GM19463 (cell line): ENCODE data around the gene RIN3.
A peak's percentile ranks its signal among the peaks of the same experiment; 100 is the strongest.

Experiments used
- ATAC-seq: cut with Tn5 transposase; IDR thresholded peaks from one replicate; pipeline ENCODE4 v1.9.1; 2021; ENCODE audit warnings: mild to moderate bottlenecking, moderate library complexity; ENCODE audit not compliant: unreplicated experiment

The RIN3 gene

GRCh38 chr14:92573761-92574498, 60.3 kb downstream of the RIN3 start:
- ATAC-seq: no peak

GRCh38 chr14:92575061-92575747, 61.6 kb downstream of the RIN3 start:
- ATAC-seq: no peak

GRCh38 chr14:92575748-92576303, 62.2 kb downstream of the RIN3 start:
- no peak for ATAC-seq

- ATAC-seq: peak; percentile 85
These were observed 63.8 kb downstream of the RIN3 start for GRCh38 chr14:92577321-92577742.

GRCh38 chr14:92578511-92578910, 64.9 kb downstream of the RIN3 start:
- no peak for ATAC-seq

- ATAC-seq: no peak
These were observed 65.8 kb downstream of the RIN3 start for GRCh38 chr14:92579244-92579936.

GRCh38 chr14:92581206-92581605, 67.6 kb downstream of the RIN3 start:
- ATAC-seq: no peak

GRCh38 chr14:92581966-92582566, 68.5 kb downstream of the RIN3 start:
- no peak for ATAC-seq

- ATAC-seq: peak; percentile 75
These were observed 69.3 kb downstream of the RIN3 start for GRCh38 chr14:92582706-92583452.

- ATAC-seq: no peak
These were observed 70.6 kb downstream of the RIN3 start for GRCh38 chr14:92584220-92584619.

GRCh38 chr14:92584816-92585215, 71.2 kb downstream of the RIN3 start:
- ATAC-seq: no peak

- ATAC-seq: no peak
These were observed 72.7 kb downstream of the RIN3 start for GRCh38 chr14:92585981-92586937.

GRCh38 chr14:92586963-92587699, 73.5 kb downstream of the RIN3 start:
- ATAC-seq: no peak

- ATAC-seq: no peak
These were observed 74.1 kb downstream of the RIN3 start for GRCh38 chr14:92587700-92588085.

- no peak for ATAC-seq
These were observed 75.8 kb downstream of the RIN3 start for GRCh38 chr14:92589213-92589852.

- ATAC-seq: no peak
These were observed 76.6 kb downstream of the RIN3 start for GRCh38 chr14:92590176-92590575.

- ATAC-seq: no peak
These were observed 77.4 kb downstream of the RIN3 start for GRCh38 chr14:92590941-92591340.

GRCh38 chr14:92591346-92591745, 77.8 kb downstream of the RIN3 start:
- ATAC-seq: no peak
